GM20000 (cell line): ENCODE data around the gene HK3.

Experiments
- DNase-seq: peaks from one replicate; pipeline ENCODE4 v3.0.0; 2012; ENCODE audit warnings: low spot score
- CTCF ChIP-seq: IDR thresholded peaks from 2 replicates; pipeline ENCODE4 v1.5.1; 2012; ENCODE audit warnings: mild to moderate bottlenecking, control low read depth; ENCODE audit errors: extremely low read depth, missing control alignments

HK3 gene

GRCh38 chr5:176895831-176896230 is 3.3 kb downstream of the HK3 start:
- no peak for DNase-seq
- no peak for TF ChIP-seq CTCF

GRCh38 chr5:176894298-176894697 is 4.8 kb downstream of the HK3 start:
- no peak for TF ChIP-seq CTCF
- DNase-seq: no peak

- DNase-seq: no peak
- TF ChIP-seq CTCF: no peak
These were observed 6.5 kb downstream of the HK3 start for GRCh38 chr5:176892663-176893062.

- no peak for TF ChIP-seq CTCF
- DNase-seq: no peak
These were observed 7.7 kb downstream of the HK3 start for GRCh38 chr5:176891331-176891958.

GRCh38 chr5:176890455-176891330 is 8.5 kb downstream of the HK3 start:
- no peak for TF ChIP-seq CTCF
- DNase-seq: peak; percentile 3

- TF ChIP-seq CTCF: no peak
- DNase-seq: no peak
These were observed 9.5 kb downstream of the HK3 start for GRCh38 chr5:176889321-176890280.
